Measurements from ENCODE around the gene HK2. TPM values are rescaled to one million over a fixed set of nuclear protein-coding genes. Genes with fewer than 3 reads are reported as not detected.
"Not testable (repeated sequence)": the region's sequence is repeated elsewhere in the genome, so short reads cannot be mapped to it uniquely, and the experiment has no call there.

HK2 gene
- total and polyA plus RNA-seq, 7 donors: 14.3 to 229 (median 84.2) TPM

- Histone ChIP-seq H3K9me3 (no peaks in the 10 kb centered on the region), H3K36me3 (ENCODE audit: insufficient read depth in 1 of 2, low read depth in 1 of 2) (no peaks in the 10 kb centered on the region), H3K27ac (no peak overlapping the region), H3K4me1 (no peaks in the 10 kb centered on the region), H3K27me3 (ENCODE audit: insufficient read depth in 3 of 3, low read length in 2 of 3) (no peaks in the 10 kb centered on the region), H3K4me3 (no peak overlapping the region)
- DNase-seq (no peak), ATAC-seq (no peak)
- TF ChIP-seq CTCF (IDR thresholded peaks at IDR 0.05): no peak
- intact Hi-C loops (cut with DNase I): no loop called here
- 53 to 63% (median 59%) methylated on average over 3 of the region's 3 CpGs for WGBS, 3 donors
Measured at GRCh38 chr2:74822771-74823566, 11.0 kb upstream of the HK2 start.

- intact Hi-C loops (cut with DNase I): no loop called here
- no peak for TF ChIP-seq CTCF (IDR thresholded peaks at IDR 0.05)
Measured at GRCh38 chr2:74824679-74825078, 9.2 kb upstream of the HK2 start.

GRCh38 chr2:74828543-74828942 is 5.4 kb upstream of the HK2 start:
- intact Hi-C loops (cut with DNase I): no loop called here
- TF ChIP-seq CTCF (IDR thresholded peaks at IDR 0.05): no peak
- Histone ChIP-seq H3K27me3 (ENCODE audit: insufficient read depth in 3 of 3, low read length in 2 of 3) (no peaks in the 10 kb centered on the region), H3K36me3 (ENCODE audit: insufficient read depth in 1 of 2, low read depth in 1 of 2) (no peaks in the 10 kb centered on the region), H3K9me3 (no peaks in the 10 kb centered on the region), H3K4me3 (no peak overlapping the region), H3K4me1 (no peaks in the 10 kb centered on the region), H3K27ac (no peak overlapping the region)
- no peak for DNase-seq
- no peak for ATAC-seq
- WGBS, 3 donors: 81 to 87% (median 82%) methylated on average over 2 of the region's 2 CpGs

More at GRCh38 chr2:74824679-74825078, 9.2 kb upstream of the HK2 start:
- no peaks in the 10 kb centered on the region for H3K27me3 ChIP-seq (ENCODE audit: insufficient read depth in 3 of 3, low read length in 2 of 3)
- H3K4me1 ChIP-seq: no peaks in the 10 kb centered on the region
- DNase-seq (no peak), ATAC-seq (no peak)
- H3K4me3 ChIP-seq: no peak overlapping the region
- WGBS, 3 donors: 68 to 90% (median 82%) methylated on average over 4 of the region's 4 CpGs
- no peaks in the 10 kb centered on the region for H3K9me3 ChIP-seq
- H3K36me3 ChIP-seq (ENCODE audit: insufficient read depth in 1 of 2, low read depth in 1 of 2): no peaks in the 10 kb centered on the region
- no peak overlapping the region for H3K27ac ChIP-seq

- intact Hi-C loops (cut with DNase I): loop anchor here in 1 of 2 donors (5.0 kb wide), 1 partner anchor 120 kb away; no protein-coding TSS in a partner anchor
Measured at GRCh38 chr2:74831693-74832530, 2.0 kb upstream of the HK2 start.

GRCh38 chr2:74834234-74834791 is 386 bp downstream of the HK2 start:
- ATAC-seq: peak; percentile 13 to 29 (median 18)
- not testable (repeated sequence) for H3K36me3 ChIP-seq (ENCODE audit: insufficient read depth in 1 of 2, low read depth in 1 of 2); H3K27me3 ChIP-seq (ENCODE audit: insufficient read depth in 3 of 3, low read length in 2 of 3); H3K9me3 ChIP-seq
- DNase-seq: peak; percentile 32 to 58
- H3K4me1 ChIP-seq: peaks cover 19% of the 10 kb centered on the region
- intact Hi-C loops (cut with DNase I): loop anchor here (2.0 to 5.0 kb wide), 2 partner anchors 120 to 122 kb away; no protein-coding TSS in a partner anchor
- WGBS, 3 donors: 0 to 1% (median 0%) methylated on average over 43 to 51 of the region's 51 CpGs
- peak overlapping the region; percentile 75 for H3K4me3 ChIP-seq
- peak overlapping the region; percentile 81 for H3K27ac ChIP-seq

More at GRCh38 chr2:74831693-74832530, 2.0 kb upstream of the HK2 start:
- peaks cover 9% of the 10 kb centered on the region for H3K4me1 ChIP-seq
- DNase-seq (no peak), ATAC-seq (no peak)
- WGBS, 3 donors: 75% methylated on average over 7 of the region's 7 CpGs
- no peaks in the 10 kb centered on the region for H3K27me3 ChIP-seq (ENCODE audit: insufficient read depth in 3 of 3, low read length in 2 of 3)
- no peaks in the 10 kb centered on the region for H3K9me3 ChIP-seq
- no peak for TF ChIP-seq CTCF (IDR thresholded peaks at IDR 0.05)
- no peak overlapping the region for H3K27ac ChIP-seq
- H3K36me3 ChIP-seq (ENCODE audit: insufficient read depth in 1 of 2, low read depth in 1 of 2): no peaks in the 10 kb centered on the region
- H3K4me3 ChIP-seq: no peak overlapping the region
